RPMI7951 (cell line): ENCODE measurements around the gene PSMA8. TPM values are rescaled to one million over a fixed set of nuclear protein-coding genes. Genes with fewer than 3 reads are reported as not detected.
"Not testable (repeated sequence)": the region's sequence is repeated elsewhere in the genome, so short reads cannot be mapped to it uniquely, and the experiment has no call there.

Experiments used
- DNase-seq: peaks from one replicate; pipeline ENCODE4 v3.0.0-alpha.2; 2012; ENCODE audit warnings: low read depth
- total RNA-seq: library from RNA; depleted of rRNA; stranded (reverse); fragments of >200 nt; shearing (Covaris generic); gene quantifications from 2 replicates; pipeline ENCODE4 v1.2.3, GENCODE V29; 2014; rRNA removed

The PSMA8 gene
- total RNA-seq, 1 experiment from 2014 or later: not detected

- DNase-seq: no peak
Measured at GRCh38 chr18:26233208-26233607, 99.5 kb downstream of the PSMA8 start.

GRCh38 chr18:26237363-26237762 lies 103.7 kb downstream of the PSMA8 start:
- not testable (repeated sequence) for DNase-seq

GRCh38 chr18:26238718-26239117 lies 105.0 kb downstream of the PSMA8 start:
- DNase-seq: not testable (repeated sequence)

- not testable (repeated sequence) for DNase-seq
Measured at GRCh38 chr18:26242392-26242791, 108.7 kb downstream of the PSMA8 start.

Other genes starting within 250 kb of the PSMA8 start
- gene SS18, start 43.3 kb upstream of the PSMA8 start, total RNA-seq: 108 and 120 TPM in 2 replicates
- gene TAF4B, start 92.6 kb downstream of the PSMA8 start, total RNA-seq: 5.2 and 7.6 TPM in 2 replicates